Memory B cell (primary cell): ENCODE results near the gene CDON.
A peak's percentile ranks its signal among the peaks of the same experiment; 100 is the strongest.

ENCODE experiments used
- ATAC-seq: fragments of 150-1000 bp; cut with Tn5 transposase; 2 replicates; pipeline ENCODE4 v1.10.0; 2021; ENCODE audit warnings: low read depth, mild to moderate bottlenecking, moderate library complexity
- DNase-seq, 2 donors: peaks; one replicate each; pipeline ENCODE4 v3.0.0; 2022; ENCODE audit warnings: low spot score in 2 of 2
- H3K27ac Mint-ChIP-seq: one replicate; pipeline ENCODE4 v1.8.0; 2022; ENCODE audit warnings: mild to moderate bottlenecking, moderate library complexity, mixed read lengths
- H3K27me3 Mint-ChIP-seq: one replicate; pipeline ENCODE4 v1.8.0; 2022; ENCODE audit warnings: mixed read lengths
- H3K36me3 Mint-ChIP-seq: one replicate; pipeline ENCODE4 v1.8.0; 2022; ENCODE audit warnings: mild to moderate bottlenecking, mixed read lengths
- H3K4me1 Mint-ChIP-seq: one replicate; pipeline ENCODE4 v1.8.0; 2022; ENCODE audit warnings: mixed read lengths
- H3K4me3 Mint-ChIP-seq: one replicate; pipeline ENCODE4 v1.8.0; 2022; ENCODE audit warnings: mild to moderate bottlenecking, moderate library complexity, mixed read lengths
- H3K9me3 Mint-ChIP-seq: one replicate; pipeline ENCODE4 v1.8.0; 2022; ENCODE audit warnings: mixed read lengths

The CDON gene

DNA sequence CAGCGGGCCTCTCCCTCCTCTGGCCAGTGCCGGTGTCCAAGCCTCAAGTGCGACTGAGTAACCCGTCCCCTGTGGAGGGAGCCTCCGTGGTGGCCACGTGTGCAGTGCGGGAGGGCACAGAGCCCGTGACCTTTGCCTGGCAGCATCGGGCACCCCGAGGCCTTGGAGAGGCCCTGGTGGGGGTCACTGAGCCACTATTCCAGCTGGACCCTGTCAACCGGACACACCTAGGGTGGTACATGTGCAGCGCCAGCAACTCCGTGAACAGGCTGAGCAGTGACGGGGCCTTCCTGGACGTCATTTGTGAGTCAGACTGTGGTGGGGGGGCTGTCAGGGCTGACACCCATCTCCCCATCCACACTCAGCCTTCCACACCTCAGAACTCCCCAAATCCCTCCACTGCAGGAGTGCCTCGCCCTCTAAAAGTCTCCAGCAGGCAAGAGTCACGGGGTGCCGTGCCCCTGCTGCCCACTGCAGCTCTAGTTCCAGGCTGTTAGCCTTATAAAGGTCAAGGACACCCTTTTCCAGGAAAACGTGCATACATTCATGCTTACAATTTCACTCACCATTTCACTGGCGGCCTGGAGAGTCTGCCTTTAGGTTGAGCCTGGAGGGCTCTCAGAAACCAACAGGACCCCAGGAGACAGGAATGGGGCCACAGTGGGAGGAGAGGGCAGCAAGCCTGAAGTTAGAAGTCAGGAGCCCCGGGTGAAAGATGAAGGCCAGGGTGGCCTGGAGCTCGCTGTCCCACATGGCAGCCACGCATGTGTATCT is 114.2 kb downstream of the CDON start:
- Mint-ChIP-seq H3K36me3 (no peaks in the 10 kb centered on the region), H3K9me3 (no peaks in the 10 kb centered on the region), H3K4me1 (no peaks in the 10 kb centered on the region), H3K4me3 (no peak overlapping the region), H3K27me3 (peaks cover 16% of the 10 kb centered on the region), H3K27ac (no peak overlapping the region)
- no peak for ATAC-seq
- DNase-seq = no peak

DNA sequence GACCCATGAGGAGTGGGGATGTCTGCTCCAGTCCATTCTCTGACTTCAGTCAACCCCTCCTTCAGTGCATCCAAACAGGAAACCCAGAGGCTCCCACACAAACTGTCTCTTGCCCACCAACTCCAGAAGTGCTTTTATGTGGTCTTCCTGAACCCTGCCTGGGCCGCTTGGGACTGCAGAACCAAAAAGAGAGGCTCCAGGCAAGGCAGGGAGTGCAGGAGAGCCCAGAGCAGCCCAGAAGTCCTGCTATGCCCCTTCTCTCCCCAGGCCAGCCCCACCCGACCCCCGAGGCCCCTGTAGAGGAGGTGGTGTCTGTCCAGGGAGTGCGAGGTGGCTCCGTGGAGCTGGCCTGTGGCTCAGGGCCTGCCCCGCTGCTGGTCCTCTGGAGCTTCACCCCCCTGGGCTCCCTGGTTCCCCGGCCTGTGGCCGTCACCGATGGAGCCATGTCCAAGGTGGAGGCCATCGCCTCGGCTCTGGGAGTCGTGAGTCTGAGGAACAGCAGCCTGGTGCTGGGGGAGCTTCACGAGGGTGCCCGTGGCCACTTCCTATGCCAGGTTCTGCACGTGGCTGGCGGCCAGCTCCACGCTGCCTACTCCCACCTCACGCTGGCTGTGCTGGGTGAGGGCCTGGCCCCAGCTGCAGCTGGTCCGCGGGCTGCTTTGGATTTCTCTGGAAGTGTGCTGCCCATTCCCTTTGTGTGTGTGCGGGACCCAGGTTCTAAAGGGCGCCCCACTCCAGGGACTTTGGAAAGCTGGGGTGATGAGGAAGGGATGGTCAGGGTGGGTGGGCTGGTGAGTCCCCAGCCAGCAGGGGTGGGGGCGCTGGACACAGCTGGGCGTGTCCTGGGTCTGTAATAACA is 115.0 kb downstream of the CDON start:
- Mint-ChIP-seq H3K4me1 (peaks cover under 1% of the 10 kb centered on the region), H3K27me3 (peaks cover 16% of the 10 kb centered on the region), H3K36me3 (no peaks in the 10 kb centered on the region), H3K27ac (no peak overlapping the region), H3K4me3 (no peak overlapping the region), H3K9me3 (no peaks in the 10 kb centered on the region)
- DNase-seq (no peak), ATAC-seq (no peak)

DNA sequence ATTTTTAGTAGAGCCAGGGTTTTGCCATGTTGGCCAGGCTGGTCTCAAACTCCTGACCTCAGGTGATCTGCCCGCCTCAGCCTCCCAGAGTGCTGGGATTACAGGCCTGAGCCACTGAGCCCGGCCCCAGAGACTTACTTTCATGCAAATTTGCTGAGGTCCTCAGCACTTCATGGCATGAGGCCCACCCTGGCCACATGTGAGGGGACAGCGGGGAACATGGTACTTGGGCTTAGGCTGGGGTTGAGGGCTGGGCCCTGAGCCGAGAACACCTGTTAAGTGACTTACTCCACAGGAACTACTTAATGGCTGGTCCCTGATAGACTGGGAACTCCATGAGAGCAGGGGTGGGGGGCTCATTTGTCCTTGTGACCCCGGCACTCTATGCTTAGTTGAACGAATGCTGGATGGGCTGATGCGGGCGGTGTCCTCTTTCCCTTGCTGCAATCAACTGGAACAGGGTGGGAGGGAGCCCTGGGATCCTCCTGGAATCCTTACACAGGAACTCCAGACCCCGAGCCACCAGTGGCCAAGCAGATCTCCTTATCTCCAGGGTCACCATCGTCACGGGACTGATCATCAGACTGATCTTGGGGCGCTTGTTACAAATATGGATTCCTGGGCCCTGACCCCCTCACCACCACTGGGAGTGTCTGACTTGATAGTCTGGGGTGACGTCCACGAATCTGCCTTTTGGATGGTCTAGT is 115.8 kb downstream of the CDON start:
- Mint-ChIP-seq H3K4me3 (no peak overlapping the region), H3K36me3 (no peaks in the 10 kb centered on the region), H3K27ac (no peak overlapping the region), H3K4me1 (peaks cover 8% of the 10 kb centered on the region), H3K9me3 (no peaks in the 10 kb centered on the region), H3K27me3 (peaks cover 18% of the 10 kb centered on the region)
- no peak for ATAC-seq
- no peak for DNase-seq

DNA sequence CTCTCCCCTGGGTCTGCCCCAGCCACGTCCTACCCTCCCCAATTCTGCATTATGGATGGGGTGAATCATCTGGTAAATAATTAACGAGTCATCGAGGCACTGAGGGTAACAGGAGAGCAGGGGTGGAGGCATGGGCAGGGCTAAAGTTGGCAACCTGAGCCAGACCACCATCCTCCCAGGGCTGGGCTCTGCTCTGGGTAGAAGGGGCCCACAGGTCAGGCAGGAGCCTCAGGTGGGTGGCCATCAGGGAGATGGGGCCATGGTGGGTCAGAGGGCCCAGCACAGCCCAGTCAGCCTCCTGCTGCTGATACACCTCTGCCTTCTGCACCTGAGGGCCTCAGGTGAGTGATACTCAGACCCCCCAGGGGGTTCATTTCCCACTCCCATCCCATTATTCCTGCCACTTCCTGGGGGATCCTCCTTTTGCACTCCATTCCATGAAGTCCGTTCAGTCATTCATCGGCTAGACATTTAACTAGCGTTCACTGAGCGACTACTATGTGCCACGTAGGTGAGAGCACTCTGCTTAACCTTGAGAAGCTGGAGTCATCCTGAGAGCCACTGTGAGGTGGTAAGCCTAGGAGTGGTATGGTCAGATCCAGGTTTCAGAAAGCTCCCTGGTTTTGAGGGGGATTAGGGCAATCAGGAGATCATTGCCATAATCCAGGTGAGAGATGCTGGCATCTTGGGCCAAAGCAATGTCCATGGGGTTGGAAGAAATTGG is 116.7 kb downstream of the CDON start, which contains the start of gene VSIG10L2:
TSS of gene VSIG10L2 (plus strand) at position 248 of the 724 bp plus-strand sequence. CDS start at position 260, 12 bp downstream.
- peaks cover 17% of the 10 kb centered on the region for H3K27me3 Mint-ChIP-seq
- no peak for DNase-seq
- no peaks in the 10 kb centered on the region for H3K9me3 Mint-ChIP-seq
- no peak within 1 kb of the TSS for H3K4me3 Mint-ChIP-seq
- ATAC-seq = no peak
- no peaks in the 10 kb centered on the region for H3K36me3 Mint-ChIP-seq
- no peak within 1 kb of the TSS for H3K27ac Mint-ChIP-seq
- peaks cover 9% of the 10 kb centered on the region for H3K4me1 Mint-ChIP-seq

DNA sequence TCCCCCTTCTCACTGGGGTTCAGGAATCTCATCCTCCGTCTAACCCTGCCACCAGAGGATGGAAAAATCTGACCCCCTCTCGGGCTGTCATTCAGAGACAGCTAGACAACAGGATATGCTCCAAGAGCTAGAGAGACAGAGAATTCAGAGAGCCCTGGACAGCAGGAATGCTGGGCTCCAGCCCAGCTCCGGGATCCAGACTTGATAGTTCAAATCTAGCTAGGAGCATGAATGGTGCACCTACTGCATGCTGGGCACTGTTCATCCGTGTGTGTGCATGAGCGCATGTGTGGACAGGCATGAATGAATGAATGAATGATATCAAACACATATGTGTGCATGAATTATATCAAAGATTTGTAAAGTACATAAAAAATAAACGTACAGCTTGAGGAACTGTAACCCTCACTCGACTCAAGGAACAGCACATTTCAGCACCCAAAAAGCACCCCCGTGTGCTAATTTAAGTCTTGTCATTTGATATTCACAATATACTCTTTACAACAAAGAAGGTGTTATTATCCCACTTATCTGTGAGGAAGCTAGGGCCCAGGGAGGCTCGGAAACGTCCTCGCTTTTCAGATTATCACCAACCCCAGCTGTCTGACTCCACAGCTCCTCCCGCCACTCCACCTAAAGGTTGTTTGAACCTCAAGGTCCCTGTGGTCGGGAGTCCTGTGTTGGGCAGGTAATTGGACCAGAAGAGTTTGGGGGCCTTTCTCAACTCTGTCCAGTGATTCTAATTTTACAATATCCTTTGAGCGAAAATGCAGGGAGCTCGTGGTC is 117.5 kb downstream of the CDON start:
- H3K27ac Mint-ChIP-seq = no peak overlapping the region
- H3K27me3 Mint-ChIP-seq = peaks cover 17% of the 10 kb centered on the region
- H3K4me1 Mint-ChIP-seq = peaks cover 9% of the 10 kb centered on the region
- DNase-seq = no peak
- no peaks in the 10 kb centered on the region for H3K9me3 Mint-ChIP-seq
- no peak overlapping the region for H3K4me3 Mint-ChIP-seq
- no peaks in the 10 kb centered on the region for H3K36me3 Mint-ChIP-seq
- ATAC-seq = no peak

DNA sequence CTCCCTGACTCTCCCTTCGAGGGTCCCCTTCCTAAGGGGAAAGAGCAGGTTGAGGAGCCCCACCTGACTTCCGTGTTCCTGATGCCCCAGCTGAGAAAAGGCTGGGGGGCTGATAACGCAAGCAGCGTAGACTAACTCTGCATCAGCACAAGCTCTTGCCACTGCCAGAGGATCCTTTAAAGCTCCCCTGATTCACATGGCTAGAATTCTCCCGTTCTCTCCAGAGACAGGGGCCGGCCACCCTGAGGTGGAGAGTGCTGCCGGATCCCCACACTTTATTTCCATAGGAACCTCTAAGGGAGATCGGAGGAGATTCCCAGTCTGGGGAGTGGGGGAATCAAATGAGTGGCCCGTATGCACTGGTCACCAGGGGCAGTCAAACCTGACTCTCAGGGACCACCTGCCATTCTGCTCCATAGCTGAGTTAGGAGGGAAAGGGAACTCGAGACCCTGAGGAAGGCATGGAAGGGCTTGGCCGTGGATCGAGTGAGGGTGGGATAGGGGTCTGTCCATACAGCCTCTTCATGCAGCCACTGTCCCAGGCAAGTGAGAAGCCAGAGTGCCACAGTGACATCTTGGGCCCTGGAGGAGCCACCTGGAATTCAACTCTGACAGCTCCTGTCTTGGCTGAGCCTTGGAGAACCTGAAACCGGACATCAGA is 118.2 kb downstream of the CDON start:
- no peak for DNase-seq
- H3K4me1 Mint-ChIP-seq = peaks cover 9% of the 10 kb centered on the region
- H3K27ac Mint-ChIP-seq = no peak overlapping the region
- H3K9me3 Mint-ChIP-seq = no peaks in the 10 kb centered on the region
- no peaks in the 10 kb centered on the region for H3K36me3 Mint-ChIP-seq
- no peak for ATAC-seq
- peaks cover 17% of the 10 kb centered on the region for H3K27me3 Mint-ChIP-seq
- H3K4me3 Mint-ChIP-seq = no peak overlapping the region

DNA sequence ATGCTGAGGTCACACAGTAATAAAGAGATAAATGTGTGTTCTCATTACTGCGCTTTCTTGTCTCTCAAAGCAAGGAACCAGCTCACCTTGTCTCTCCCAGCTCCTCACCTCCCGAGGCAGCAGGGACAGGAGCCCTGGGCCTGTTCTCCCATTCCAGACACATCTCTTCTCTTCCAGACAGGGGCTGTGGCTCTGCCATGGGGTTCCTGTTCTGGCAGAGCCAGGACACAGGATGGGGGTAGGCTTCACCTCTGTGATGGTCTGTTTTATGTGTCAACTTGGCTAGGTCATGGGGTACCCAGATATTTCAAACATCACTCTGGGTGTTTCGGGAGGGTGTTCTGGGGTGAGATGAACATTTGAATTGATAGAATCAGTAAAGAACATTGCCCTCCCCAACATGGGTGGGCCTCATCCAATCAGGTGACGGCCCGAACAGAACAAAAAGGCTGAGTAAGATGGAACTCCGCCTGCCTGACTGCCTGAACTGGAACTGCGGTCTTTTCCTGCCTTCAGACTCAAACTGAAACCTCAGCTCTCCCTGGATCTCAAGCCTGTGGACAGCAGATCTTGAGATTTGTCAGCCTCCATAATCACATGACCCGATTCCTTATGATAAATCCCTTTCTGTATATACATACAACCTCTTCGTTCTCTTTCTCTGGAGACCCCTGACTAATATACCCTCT is 118.9 kb downstream of the CDON start:
- no peak overlapping the region for H3K4me3 Mint-ChIP-seq
- H3K27ac Mint-ChIP-seq = no peak overlapping the region
- H3K4me1 Mint-ChIP-seq = peaks cover 9% of the 10 kb centered on the region
- H3K27me3 Mint-ChIP-seq = peaks cover 14% of the 10 kb centered on the region
- DNase-seq (no peak), ATAC-seq (no peak)
- H3K9me3 Mint-ChIP-seq = no peaks in the 10 kb centered on the region
- no peaks in the 10 kb centered on the region for H3K36me3 Mint-ChIP-seq

DNA sequence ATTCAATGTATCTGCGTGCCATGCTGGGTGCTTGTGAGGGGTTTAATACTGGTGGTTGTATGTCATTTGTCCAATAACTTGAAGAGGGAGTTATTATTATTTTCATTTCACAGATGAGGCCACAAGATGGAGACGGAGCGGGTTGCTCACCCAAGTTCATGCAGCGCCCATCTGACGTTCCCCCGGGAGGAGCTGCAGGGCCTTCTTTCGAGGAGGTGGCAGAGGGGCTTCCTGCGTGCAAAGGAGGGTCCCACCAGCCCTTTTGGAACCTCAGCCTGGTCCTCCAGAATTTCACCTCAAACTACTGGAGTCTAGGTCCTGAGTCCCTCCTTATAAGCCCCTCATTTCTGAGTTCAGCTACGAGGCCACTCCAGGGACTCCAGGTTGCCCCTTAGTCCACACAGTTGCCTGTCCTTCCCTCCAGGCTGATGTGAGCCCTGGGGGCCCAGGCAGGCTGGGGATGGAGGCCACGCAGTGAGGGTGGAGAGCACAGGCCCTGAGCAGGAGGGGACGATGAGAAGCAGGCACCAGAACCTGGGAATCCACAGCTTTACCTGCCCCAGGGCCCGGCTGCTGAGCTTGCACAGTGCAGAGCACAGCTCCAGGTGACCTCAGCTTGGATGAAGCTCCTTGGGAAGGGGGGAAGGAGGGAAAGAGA is 119.8 kb downstream of the CDON start:
- no peaks in the 10 kb centered on the region for H3K9me3 Mint-ChIP-seq
- H3K4me3 Mint-ChIP-seq = no peak overlapping the region
- ATAC-seq = no peak
- no peak for DNase-seq
- H3K27ac Mint-ChIP-seq = peak overlapping the region; percentile 13
- H3K4me1 Mint-ChIP-seq = peaks cover 9% of the 10 kb centered on the region
- peaks cover 14% of the 10 kb centered on the region for H3K27me3 Mint-ChIP-seq
- H3K36me3 Mint-ChIP-seq = no peaks in the 10 kb centered on the region

DNA sequence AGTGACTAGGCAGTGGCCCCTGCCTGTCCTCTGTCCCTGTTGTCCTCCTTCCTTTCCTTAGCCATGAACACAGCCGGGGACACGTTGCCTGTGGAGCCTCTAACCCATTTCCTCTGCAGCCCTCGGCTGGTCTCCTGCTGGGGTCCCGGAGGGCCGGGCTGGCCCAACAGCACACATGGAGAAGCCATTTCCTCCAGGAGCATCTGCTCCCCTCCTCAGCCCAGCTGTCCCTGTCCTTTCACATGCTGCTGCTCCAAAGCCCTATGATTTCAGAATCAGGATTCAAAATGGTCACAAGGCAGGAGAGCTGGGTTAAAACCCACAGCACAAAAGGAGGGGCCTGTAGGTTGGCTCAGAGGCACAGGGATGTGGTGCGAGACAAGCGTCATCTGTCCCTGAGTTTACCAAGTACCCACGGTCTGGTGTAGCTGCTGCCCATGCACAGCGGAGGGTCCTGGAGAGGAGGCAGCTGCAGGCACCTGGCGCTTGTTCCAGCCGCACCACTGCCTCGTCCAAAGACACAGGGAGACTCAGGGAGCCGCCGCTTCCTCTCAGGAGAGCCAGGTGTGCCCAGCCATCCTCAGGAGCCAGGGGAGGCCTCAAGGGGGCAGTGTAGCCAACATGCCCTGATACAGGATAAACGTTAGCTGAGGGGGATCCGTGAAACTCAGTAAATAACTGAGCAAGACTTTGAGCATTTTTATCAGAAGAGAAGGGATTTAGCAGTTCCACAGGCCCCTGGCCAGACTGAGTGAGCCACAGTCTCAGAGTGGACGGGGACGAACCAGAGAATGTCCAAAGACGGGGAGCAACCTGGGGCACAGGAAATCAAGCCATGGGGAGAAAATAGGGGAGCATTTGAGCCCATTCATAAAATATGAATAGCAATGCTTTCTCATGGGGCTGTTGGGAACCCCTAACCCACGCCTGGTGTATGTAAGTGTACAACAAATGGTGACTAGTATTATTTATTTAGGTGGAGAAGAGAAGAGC is 120.8 kb downstream of the CDON start:
- Mint-ChIP-seq H3K27me3 (peaks cover 13% of the 10 kb centered on the region), H3K4me1 (peaks cover 9% of the 10 kb centered on the region), H3K4me3 (no peak overlapping the region), H3K36me3 (no peaks in the 10 kb centered on the region), H3K27ac (peak overlapping the region; percentile 13), H3K9me3 (no peaks in the 10 kb centered on the region)
- DNase-seq = no peak
- peak; percentile 37 for ATAC-seq

DNA sequence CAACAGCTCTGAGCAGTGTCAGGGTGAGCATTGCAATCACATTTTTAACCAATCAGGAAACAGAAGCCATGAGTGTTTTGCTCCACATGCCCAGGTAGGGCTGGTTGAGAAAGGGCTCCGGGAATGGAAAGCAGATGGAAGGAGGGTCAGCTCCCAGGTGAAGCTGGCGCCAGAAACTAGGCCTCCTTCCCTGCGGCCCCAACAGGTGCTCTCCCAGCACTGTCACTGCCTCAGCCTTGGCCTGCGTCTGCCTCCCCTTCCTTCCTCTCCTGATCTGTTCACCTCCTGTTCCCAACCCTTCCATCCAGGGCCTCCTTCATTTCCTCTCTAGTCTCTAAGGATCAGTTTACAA is 121.4 kb downstream of the CDON start:
- H3K9me3 Mint-ChIP-seq = no peaks in the 10 kb centered on the region
- peaks cover 9% of the 10 kb centered on the region for H3K4me1 Mint-ChIP-seq
- no peaks in the 10 kb centered on the region for H3K36me3 Mint-ChIP-seq
- H3K27me3 Mint-ChIP-seq = peaks cover 13% of the 10 kb centered on the region
- ATAC-seq (no peak), DNase-seq (no peak)
- no peak overlapping the region for H3K4me3 Mint-ChIP-seq
- no peak overlapping the region for H3K27ac Mint-ChIP-seq

DNA sequence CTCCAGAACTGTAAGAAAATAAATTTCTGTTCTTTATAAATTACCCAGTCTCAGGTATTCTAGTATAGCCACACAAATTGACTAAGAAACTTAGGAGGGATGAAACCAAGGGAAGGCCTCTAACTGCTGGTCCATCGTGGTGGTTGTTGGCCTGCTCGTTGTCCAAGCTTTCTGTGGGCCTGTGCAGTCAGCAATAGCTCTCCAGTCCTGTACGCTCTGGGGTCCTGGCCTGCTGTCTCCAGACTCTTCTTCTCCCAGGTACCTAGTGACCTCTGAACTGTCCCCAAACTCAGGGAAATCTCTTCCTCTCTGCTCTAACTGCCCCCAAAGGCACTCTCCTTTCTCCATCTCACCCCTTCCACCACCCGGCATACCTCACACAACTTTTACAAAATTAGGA is 122.5 kb downstream of the CDON start:
- no peak overlapping the region for H3K4me3 Mint-ChIP-seq
- no peak overlapping the region for H3K27ac Mint-ChIP-seq
- ATAC-seq (no peak), DNase-seq (no peak)
- H3K27me3 Mint-ChIP-seq = peaks cover 9% of the 10 kb centered on the region
- no peaks in the 10 kb centered on the region for H3K9me3 Mint-ChIP-seq
- no peaks in the 10 kb centered on the region for H3K36me3 Mint-ChIP-seq
- H3K4me1 Mint-ChIP-seq = peaks cover 9% of the 10 kb centered on the region
